IPS-11a (cell line): Measurements from ENCODE around the gene POU3F3.

ENCODE experiments used
- H3K4me3 ChIP-seq: one replicate; pipeline ENCODE4 v1.5.1; 2013; ENCODE audit warnings: low read depth, low read length, control low read depth

POU3F3 gene

DNA sequence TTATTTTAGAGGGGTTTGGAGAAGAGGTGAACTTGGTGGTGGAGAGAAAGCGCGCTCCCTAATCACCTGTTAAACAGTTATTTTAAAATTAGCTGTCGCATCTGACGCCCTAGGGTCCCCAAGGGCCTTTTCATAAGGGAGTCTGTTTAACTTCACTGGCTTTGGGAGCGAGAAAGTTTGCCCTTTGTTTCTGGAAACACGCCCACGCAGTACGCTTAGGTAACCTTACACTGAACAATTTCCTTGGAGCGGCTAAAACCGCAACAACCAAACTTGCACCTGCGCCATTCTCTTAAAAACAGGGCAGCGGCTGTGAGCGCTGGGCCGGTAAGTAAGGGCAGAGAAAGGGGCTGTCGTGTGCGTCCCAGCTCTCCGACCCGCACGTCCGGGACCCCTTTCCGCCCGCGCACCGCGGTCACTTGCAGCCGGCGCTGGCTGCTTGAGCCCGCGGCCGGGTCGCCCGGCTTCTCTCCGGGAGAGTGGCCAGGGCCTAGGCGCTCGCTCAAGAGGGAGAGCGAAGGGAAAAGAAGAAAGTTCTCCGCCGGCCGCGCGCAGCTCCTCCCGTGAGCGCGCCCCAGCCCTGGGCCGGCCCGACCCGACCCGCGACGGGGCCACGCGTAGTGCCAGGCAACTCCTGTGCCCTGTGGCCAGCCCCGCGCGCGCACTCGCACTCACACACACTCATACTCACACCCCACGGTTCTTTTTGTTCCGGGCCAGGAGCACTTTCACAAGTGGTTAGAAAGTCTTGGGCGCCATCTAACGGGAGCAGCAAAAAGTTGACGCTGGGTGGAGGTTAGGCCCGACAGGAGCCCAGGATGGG lies 19.2 kb downstream of the POU3F3 start:
- H3K4me3 ChIP-seq: peak overlapping the region; percentile 57

DNA sequence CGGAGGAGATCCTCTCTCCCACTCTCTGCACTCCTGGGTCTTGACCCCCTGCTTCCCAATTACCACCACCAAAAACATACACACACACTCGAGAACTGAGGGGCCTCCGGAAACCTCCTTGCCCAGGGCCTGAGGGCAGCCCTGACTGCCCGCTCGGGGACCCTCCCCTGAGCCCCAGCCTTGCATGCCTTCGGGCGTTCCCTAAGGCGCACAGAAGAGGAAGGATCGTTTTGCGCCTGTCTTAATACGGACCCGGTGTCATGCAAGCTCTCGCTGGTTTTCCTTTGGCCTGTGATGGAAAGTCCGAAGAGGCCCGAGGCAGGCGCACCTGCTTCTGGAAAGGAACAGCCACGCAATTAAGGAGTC lies 19.8 kb downstream of the POU3F3 start:
- peak overlapping the region; percentile 57 for H3K4me3 ChIP-seq

DNA sequence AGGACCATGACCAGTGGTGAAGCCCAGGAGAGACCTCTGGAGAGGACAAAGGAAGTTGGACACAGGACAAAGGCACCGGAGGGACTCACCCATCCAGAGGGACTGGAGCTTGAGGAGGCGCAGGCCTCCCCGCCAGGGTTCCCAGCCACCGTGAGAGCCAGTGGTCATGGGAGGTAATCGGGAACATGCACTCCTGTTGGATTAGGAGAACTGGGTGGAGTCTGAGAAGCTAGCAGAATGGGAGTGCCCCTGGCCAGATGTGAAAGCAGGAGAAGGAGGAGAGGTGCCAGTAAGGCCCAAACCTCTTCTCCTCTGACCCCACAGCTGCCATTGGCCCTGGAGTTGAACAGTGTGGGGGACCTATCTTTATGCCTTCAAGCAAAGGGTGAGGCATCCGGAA lies 20.3 kb downstream of the POU3F3 start:
- no peak overlapping the region for H3K4me3 ChIP-seq

DNA sequence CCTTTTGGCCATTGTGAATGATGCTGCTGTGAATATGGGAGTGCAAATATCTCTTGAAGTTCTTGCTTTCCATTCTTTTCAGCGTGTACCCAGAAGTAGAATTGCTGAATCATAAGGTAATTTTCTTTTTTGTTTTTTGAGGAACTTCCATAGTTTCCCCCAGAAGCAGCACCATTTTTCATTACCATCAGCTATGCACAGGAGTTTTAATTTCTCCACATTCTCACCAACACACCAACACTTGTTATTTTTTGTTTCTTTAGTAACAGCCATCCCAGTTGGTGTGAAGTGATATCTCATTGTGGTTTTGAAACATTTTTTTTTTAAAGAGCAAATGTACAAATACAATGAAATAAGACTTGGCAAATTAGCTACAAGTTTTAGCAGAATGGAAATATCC lies 21.3 kb downstream of the POU3F3 start:
- no peak overlapping the region for H3K4me3 ChIP-seq

DNA sequence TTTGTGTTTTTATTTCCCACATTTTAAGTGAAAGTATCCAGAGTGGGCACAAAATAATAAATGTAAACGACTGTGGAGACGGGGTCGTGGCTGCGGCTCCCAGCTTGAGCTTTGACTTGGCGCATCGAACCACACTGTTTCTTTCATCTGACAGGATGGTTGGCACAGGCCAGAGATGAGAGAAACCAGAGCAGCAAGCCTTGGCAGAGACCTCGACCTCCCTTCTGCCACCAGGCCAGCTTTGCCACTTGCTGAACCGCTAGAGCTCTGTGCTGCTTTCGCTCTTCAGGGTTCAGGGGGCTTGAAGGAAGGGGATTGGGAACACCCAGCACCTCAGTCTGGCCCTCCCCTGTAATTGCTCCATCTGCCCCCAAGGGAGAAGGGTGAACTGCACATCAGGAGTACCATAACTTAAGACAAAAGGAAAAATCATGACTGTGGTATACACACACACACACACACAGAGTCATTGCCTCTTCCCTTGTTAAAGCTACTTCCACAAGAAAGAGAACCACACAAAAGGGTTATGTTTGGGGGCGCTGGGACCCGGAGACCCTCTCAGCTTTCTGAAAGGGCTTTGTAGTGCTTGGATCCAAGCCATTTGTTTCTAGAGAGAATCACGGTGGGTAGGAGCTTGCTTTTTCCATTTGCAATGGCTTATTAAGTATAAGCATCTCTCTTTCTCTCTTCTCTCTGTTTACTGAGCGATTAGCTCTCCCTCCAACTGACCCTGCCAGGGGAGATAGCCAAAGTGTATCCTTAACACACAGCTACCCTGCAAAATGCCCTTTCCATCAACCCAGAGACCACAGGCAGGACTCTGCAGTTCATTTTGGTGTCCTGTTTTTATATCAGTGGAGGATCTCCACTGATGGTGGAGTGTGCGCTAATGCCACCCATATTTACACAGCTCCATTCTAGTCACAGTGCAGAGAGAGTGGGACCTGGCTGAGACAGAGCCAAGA lies 23.0 kb downstream of the POU3F3 start:
- H3K4me3 ChIP-seq: no peak overlapping the region

DNA sequence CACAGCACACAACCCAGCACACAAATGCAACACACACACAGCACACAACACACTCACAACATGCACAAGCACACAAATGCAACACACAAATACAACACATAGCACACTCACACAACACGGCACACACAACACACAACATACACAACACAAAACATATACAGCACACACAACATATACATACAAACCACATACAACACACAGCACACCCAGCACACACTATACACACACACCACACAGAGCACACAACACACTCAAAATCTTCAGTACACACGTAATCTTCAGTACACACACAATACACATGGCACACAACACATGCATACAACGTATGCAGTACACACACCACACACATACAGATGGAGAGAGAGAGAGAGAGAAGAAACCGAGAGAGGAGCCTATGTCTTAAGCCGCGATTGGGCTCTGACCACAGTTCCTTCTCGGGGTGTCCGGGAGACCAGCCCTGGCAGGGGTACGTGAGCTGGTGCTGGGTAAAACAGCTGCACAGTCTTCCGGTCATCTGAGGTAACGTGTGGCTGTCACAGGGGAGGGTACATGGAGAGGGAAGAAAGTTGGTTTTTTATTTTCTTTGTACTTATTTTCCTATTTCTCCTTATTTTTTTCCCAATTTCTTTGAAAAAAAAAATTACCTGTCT lies 25.1 kb downstream of the POU3F3 start:
- no peak overlapping the region for H3K4me3 ChIP-seq

DNA sequence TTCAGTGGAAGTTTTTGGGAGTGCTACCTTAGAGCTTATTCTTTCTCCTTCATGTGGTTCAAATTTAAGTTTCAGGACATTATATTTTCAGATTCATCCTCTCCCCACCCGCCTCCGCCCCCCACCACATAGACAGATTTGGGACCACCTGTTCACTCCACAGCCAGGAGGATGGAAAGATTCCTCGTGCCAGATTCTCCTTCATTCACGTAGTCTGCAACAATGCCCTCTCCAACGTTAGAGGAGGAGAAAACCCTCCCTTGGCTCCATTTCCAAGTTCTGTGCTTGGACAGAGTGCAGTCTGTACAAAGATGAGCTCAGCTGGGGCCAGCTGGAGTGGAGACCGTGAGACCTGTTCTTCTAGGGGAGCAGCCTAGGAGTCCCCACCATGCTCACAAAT lies 26.2 kb downstream of the POU3F3 start:
- no peak overlapping the region for H3K4me3 ChIP-seq

DNA sequence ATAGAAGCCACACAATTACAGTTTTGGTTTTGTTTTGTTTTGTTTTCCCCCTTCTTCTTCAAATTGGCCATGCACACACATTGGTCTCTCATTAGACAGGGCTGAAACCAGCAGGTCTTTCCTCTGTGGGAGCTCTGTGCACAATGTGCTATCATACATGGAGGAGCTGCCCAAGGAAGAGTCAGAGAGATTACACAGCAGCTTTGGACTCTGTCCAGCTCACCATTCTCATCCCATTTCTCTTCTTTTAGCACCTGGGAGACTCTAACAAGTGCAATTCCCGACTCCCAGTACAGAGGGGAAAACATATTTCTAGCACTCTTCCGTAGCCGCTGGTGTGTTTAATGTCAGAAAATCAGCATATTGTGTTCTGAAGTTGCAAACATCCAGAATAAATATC lies 29.4 kb downstream of the POU3F3 start:
- no peak overlapping the region for H3K4me3 ChIP-seq

DNA sequence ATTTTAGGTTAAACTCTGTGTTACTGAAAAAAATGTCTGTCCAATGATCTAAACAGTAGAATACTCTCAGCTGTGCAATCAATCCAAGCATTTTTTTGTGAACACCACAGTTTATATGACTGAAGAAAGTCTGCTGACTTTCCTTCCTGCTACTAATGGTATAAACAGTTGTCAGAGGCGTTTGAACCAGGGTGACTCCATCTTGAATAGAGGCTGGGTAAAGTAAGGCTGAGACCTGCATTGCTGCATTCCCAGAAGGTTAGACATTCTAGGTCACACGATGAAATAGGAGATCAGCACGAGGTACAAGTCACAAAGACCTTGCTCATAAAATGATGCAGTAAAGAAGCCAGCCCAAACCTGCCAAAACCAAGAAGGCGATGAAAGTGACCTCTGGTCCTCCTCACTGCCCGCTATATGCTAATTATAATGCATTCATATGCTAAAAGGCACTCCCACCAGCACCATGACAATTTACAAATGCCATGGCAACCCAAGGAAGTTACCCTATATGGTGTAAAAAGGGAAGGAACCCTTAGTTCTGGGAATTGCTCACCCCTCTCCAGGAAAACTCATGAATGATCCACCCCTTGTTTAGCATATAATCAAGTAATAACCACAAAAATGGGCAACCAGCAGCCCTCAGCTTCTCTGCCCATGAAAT lies 31.3 kb downstream of the POU3F3 start:
- H3K4me3 ChIP-seq: no peak overlapping the region

DNA sequence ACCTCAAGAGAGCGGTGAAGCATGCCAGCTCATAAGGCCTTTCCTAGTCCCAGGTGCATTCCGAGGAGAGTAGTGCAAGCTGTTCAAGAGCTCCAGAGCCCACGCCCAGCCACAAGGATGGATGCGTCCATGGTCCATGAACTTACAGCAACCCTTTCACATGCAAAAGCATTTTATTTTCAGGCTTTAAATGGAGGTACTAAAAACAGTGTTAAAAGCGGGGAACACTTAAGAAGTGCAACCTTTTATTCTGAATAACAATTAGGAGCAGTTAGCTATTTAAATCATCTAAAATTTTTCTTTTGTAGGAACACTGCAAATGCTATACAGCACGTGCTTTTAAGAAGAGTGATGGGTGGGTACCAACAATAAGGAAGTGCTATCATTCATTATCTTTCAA lies 33.8 kb downstream of the POU3F3 start:
- H3K4me3 ChIP-seq: no peak overlapping the region

DNA sequence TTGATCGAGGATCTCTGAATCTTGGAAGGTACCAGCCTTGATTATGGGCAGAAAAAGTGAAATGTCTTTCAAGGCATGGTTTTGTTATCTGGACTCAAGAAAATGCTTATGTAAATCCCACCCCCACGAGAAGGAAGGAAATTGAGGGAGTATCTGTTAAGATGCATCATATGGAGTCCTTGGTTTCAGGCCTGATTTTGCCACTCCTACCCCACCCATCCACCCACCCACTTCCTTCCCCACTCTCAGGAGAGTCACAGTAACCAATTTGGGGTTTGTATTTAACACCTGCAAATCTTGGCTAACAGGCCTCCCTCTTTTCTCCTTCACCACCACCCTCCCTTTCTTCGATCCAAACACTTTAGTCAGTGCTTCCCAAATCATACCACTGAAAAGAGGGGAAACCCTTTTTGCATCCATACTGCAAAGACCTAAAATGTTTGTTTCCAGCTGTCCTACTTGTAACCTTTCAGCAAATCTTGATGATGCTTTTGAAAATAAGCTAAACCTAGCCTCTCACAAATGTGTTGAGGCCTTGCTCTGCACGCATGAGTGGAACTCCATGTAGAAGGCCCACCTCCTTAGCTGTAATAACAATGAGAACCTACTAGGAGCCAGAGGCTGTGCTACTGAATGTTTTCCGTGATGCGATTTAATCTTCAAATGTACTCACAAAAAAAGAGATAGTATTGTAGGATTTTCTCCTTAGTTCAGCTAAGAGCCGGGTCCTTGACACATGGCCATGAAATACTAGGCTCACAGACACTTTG lies 34.8 kb downstream of the POU3F3 start:
- no peak overlapping the region for H3K4me3 ChIP-seq

DNA sequence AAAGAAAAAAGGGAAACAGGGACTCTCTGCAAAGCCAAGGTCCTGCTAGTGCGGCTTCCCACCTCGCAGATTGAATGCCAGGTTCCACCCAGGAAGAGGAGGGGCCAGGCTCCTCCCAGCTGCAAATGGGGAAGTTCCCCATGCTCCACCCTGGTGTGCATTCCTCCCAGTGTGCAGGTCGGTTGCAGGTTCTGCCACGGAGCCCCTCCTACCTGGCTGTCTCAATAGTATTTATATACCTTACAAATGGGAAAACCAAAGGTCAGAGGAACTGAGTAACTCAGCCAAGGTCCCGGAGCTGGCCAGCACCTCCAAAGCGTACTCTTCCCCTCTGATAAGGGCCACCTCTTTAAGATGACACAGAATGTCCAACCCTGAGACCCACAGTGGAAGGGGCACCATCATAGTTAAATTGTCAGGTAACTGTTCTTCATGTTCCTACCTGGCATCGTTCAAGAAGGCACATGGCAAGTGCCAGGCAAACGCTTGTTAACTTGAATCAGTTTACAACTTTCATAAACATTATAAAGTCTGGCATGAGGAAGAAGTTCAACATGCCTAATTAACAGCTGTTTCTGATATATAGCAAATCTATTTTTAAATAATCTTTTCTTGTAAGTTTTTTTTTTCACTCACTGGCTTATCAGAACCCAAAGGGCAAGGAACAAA lies 35.5 kb downstream of the POU3F3 start:
- no peak overlapping the region for H3K4me3 ChIP-seq

DNA sequence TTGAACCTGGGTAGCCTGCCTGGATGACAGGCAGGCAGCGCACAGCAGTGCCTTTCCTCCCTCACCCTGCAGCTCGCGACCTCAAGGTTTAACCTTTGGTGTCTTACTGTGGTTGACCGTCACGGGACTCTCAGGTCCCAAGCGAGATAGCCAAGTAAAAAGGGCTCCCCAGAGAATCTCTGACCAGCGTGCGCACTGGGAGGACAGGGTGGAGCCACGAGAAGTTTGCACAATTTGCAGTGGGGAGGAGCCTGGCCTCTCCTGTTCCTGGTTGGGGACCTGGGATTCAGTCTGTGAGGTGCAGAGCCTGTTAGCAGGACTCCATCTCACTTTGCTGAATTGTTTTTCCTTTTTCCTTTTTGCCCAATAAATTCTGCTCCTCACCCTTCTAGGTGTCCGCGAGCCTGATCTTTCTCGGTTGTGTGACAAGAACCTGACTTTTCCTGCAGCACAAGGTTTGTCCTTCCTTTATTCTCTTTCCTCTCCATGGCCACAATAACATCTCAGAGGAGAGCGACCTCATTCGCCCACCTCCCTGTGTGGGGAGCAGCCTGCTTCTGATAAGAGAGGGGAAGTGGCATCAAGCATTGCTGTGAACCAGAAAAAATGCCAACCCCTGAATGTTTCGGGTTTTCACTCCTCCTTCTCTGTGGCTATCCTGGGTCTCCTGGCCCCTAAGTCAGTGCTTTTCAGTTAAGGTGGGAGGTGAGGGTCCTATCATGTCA lies 36.2 kb downstream of the POU3F3 start:
- H3K4me3 ChIP-seq: no peak overlapping the region

DNA sequence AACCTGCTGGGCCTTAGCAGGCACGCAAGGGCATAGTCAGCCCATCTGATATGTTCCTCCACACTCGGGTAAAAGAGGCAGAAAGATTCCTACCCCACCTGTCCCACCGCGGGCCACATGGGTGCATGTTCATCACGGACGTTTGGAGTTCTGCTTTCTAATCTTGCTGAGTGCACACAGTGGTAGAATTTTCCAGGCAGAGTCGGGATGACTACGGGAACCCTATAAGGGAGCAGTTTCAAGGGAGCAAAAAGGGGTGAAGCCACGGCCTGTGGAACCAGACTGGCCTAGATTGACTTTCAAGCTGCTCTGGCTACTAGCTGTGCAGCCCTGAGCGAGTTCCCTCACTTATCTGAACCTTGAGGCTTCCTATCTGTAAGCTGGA lies 36.8 kb downstream of the POU3F3 start:
- H3K4me3 ChIP-seq: no peak overlapping the region

DNA sequence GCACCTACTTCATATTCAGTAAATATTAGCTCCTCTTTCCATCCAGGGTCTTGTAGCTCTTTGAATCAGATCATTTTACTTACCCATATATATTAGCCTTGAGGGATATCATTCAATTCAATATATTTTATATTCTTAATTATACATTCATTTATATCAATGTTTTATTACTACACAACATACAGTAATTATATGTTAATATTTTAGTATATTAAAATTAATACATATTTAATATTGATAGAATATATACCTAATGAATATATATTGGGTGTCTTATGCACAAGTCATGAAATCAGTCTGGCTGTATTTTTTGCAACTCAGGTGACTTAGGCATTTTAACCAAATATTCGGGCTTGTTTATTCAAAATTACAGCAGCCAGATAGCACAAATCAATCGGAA lies 37.2 kb downstream of the POU3F3 start:
- no peak overlapping the region for H3K4me3 ChIP-seq

DNA sequence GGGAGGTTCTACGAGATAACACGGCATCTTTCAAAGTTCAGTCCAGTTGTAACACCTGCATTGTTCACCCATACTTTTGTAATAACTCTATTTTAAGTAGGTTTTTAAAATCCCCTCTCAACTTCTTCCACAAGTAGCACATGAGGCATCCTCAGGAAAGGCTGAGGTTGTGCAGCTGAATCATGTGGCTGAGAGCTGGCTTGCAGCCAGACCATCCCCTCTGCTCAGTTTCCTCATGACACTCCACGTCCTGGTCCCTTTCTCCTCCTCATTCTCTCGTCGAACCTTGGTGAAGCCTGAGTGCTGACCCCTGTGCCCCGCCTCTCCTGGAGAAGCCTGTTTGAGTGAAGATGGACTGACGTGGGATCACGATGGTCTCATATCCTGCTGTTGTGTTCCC lies 42.5 kb downstream of the POU3F3 start:
- H3K4me3 ChIP-seq: no peak overlapping the region

DNA sequence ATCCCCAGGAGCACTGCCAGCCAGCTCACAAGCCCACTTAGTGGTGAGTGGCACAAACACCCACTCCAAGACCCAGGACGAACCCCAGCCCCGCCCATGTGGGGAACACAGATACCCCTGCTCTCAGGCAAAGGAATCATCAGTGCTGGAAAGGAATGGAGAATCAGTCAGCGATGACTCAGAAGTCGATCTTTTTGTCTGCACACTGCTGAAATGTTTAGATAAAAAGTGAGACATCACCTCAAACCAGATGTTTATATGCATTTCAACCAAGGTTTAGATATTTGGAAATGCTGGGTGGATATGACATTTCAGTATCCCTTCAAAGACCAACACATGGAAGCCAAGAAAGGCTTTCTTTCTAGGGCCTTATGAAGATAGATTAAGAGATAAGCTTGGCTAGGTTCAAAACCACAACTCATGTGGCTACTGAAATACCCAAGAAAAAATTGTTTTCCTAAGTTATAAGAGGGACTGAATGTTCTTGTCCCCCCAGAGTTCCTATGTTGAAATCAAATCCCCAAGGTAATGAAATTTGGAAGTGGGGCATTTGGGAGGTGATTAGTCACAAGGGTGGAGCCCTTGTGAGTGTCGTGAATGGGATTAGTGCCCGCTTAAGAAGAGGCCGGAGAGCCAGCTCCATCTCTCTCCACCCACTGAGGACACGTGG lies 43.7 kb downstream of the POU3F3 start:
- H3K4me3 ChIP-seq: no peak overlapping the region

DNA sequence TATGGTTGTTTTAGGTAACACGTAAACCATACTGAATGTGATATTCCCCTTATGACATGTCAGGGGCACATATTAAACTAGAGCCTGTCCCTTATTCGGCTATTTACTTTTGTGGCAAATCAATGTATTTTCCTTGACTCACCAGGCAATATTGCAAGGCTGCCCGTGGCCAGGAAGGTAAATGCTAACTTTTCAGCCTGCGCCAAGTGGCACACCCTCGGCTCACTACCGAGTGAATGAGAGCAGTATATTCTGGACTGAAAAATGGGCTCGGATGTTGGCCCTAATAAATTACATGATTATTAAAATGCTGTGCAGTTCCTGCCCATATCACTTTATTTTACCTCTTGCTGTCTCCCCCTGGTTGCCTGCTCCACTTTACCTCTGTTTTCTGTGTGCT lies 46.7 kb downstream of the POU3F3 start:
- H3K4me3 ChIP-seq: no peak overlapping the region
